ENCODE results near the gene TMPRSS11D.

GRCh38 chr4:67896421-67897065 is 12.7 kb upstream of the TMPRSS11D start:
- TF ChIP-seq POLR2A (IDR thresholded peaks at IDR 0.05; ENCODE audit: low read depth, low read length) (no peak), TAF1 (IDR thresholded peaks at IDR 0.05; ENCODE audit: borderline replicate concordance, low read depth, low read length) (no peak)

All from GM12892 (cell line).